ENCODE results near the gene INTS11. TPM values are rescaled to one million over a fixed set of nuclear protein-coding genes. Genes with fewer than 3 reads are reported as not detected.

INTS11 gene
- total and polyA plus RNA-seq, 4 experiments from 2014 or later = 68.3 to 173 (median 117) TPM

GRCh38 chr1:1270813-1271212, 53.6 kb downstream of the INTS11 start:
- DNase-seq = peak in 1 of 5 donors; percentile 21
- Mint-ChIP-seq H3K27me3 (no peaks in the 10 kb centered on the region), H3K36me3 (peaks cover 9 to 35% of the 10 kb centered on the region in 2 donors), H3K4me3 (peak overlapping the region; percentile 69 to 86 (median 77)), H3K27ac (peak overlapping the region; percentile 58 to 91 (median 83)), H3K4me1 (peaks cover 25 to 49% (median 33%) of the 10 kb centered on the region in 4 donors), H3K9me3 (no peaks in the 10 kb centered on the region)
- no peaks in the 10 kb centered on the region for H3K36me3 ChIP-seq (ENCODE audit: insufficient read depth, low read length)
- H3K27ac ChIP-seq (ENCODE audit: low read depth, low read length) = no peak overlapping the region
- no peaks in the 10 kb centered on the region for H3K9me3 ChIP-seq (ENCODE audit: control insufficient read depth in 1 of 2, low read length in 2 of 2)
- no peaks in the 10 kb centered on the region for H3K27me3 ChIP-seq (ENCODE audit: insufficient read depth, low read length)
- POLR2A ChIA-PET (ENCODE audit: partially characterized antibody) = interaction anchor here (0.8 kb wide), 1 partner anchor 14 kb away, joined by 3 read pairs; no protein-coding TSS in a partner anchor
- CTCF ChIA-PET (ENCODE audit: partially characterized antibody) = interaction anchor here (2.4 kb wide), 1 partner anchor 149 kb away, joined by 9 read pairs; no protein-coding TSS in a partner anchor
- H3K4me3 ChIP-seq (ENCODE audit: low read length in 2 of 2) = no peak overlapping the region
- peaks cover 43% of the 10 kb centered on the region for H3K4me1 ChIP-seq (ENCODE audit: insufficient read depth, low read length)
- intact Hi-C loops (cut with micrococcal nuclease) = no loop called here

- Histone ChIP-seq H3K4me1 (ENCODE audit: insufficient read depth, low read length) (peaks cover 37% of the 10 kb centered on the region), H3K36me3 (ENCODE audit: insufficient read depth, low read length) (peaks cover 2% of the 10 kb centered on the region), H3K27me3 (ENCODE audit: insufficient read depth, low read length) (no peaks in the 10 kb centered on the region), H3K4me3 (ENCODE audit: low read length in 2 of 2) (no peak overlapping the region), H3K9me3 (ENCODE audit: control insufficient read depth in 1 of 2, low read length in 2 of 2) (no peaks in the 10 kb centered on the region), H3K27ac (ENCODE audit: low read depth, low read length) (no peak overlapping the region)
- Mint-ChIP-seq H3K4me3 (no peak overlapping the region), H3K9me3 (no peaks in the 10 kb centered on the region), H3K27me3 (no peaks in the 10 kb centered on the region), H3K36me3 (peaks cover 17 to 44% of the 10 kb centered on the region in 2 donors), H3K4me1 (peaks cover 27 to 53% (median 37%) of the 10 kb centered on the region in 4 donors), H3K27ac (no peak overlapping the region)
- intact Hi-C loops (cut with micrococcal nuclease) = no loop called here
- POLR2A ChIA-PET (ENCODE audit: partially characterized antibody) = no interaction called here
- no peak for DNase-seq
- CTCF ChIA-PET (ENCODE audit: partially characterized antibody) = no interaction called here
Observed at GRCh38 chr1:1268284-1268682, 56.2 kb downstream of the INTS11 start.

GRCh38 chr1:1267488-1268283, 56.8 kb downstream of the INTS11 start:
- Mint-ChIP-seq H3K27me3 (no peaks in the 10 kb centered on the region), H3K27ac (no peak overlapping the region), H3K36me3 (peaks cover 23 to 45% of the 10 kb centered on the region in 2 donors), H3K4me3 (no peak overlapping the region), H3K9me3 (no peaks in the 10 kb centered on the region), H3K4me1 (peaks cover 25 to 51% (median 34%) of the 10 kb centered on the region in 4 donors)
- ChIA-PET CTCF (ENCODE audit: partially characterized antibody) (no interaction called here), POLR2A (ENCODE audit: partially characterized antibody) (no interaction called here)
- Histone ChIP-seq H3K4me3 (ENCODE audit: low read length in 2 of 2) (no peak overlapping the region), H3K27me3 (ENCODE audit: insufficient read depth, low read length) (no peaks in the 10 kb centered on the region), H3K4me1 (ENCODE audit: insufficient read depth, low read length) (peaks cover 34% of the 10 kb centered on the region), H3K27ac (ENCODE audit: low read depth, low read length) (no peak overlapping the region), H3K36me3 (ENCODE audit: insufficient read depth, low read length) (peaks cover 8% of the 10 kb centered on the region), H3K9me3 (ENCODE audit: control insufficient read depth in 1 of 2, low read length in 2 of 2) (no peaks in the 10 kb centered on the region)
- intact Hi-C loops (cut with micrococcal nuclease) = no loop called here
- no peak for DNase-seq

- H3K27me3 ChIP-seq (ENCODE audit: insufficient read depth, low read length) = no peaks in the 10 kb centered on the region
- H3K27ac ChIP-seq (ENCODE audit: low read depth, low read length) = no peak overlapping the region
- peaks cover 33% of the 10 kb centered on the region for H3K36me3 ChIP-seq (ENCODE audit: insufficient read depth, low read length)
- H3K9me3 ChIP-seq (ENCODE audit: control insufficient read depth in 1 of 2, low read length in 2 of 2) = no peaks in the 10 kb centered on the region
- Mint-ChIP-seq H3K9me3 (peaks cover 0 to 1% (median 0%) of the 10 kb centered on the region in 8 donors), H3K36me3 (peaks cover 34 to 46% of the 10 kb centered on the region in 2 donors), H3K27me3 (no peaks in the 10 kb centered on the region), H3K27ac (no peak overlapping the region), H3K4me3 (no peak overlapping the region), H3K4me1 (peaks cover 18 to 43% (median 20%) of the 10 kb centered on the region in 4 donors)
- intact Hi-C loops (cut with micrococcal nuclease) = no loop called here
- ChIA-PET POLR2A (ENCODE audit: partially characterized antibody) (no interaction called here), CTCF (ENCODE audit: partially characterized antibody) (interaction anchor here (1.2 kb wide), 1 partner anchor 142 kb away, joined by 3 read pairs; no protein-coding TSS in a partner anchor)
- no peak overlapping the region for H3K4me3 ChIP-seq (ENCODE audit: low read length in 2 of 2)
- H3K4me1 ChIP-seq (ENCODE audit: insufficient read depth, low read length) = peaks cover 17% of the 10 kb centered on the region
- DNase-seq = peak in 2 of 5 donors; percentile 21 to 39
Observed at GRCh38 chr1:1264868-1265272, 59.6 kb downstream of the INTS11 start.

- Histone ChIP-seq H3K27me3 (ENCODE audit: insufficient read depth, low read length) (no peaks in the 10 kb centered on the region), H3K4me3 (ENCODE audit: low read length in 2 of 2) (no peak overlapping the region), H3K4me1 (ENCODE audit: insufficient read depth, low read length) (peaks cover 11% of the 10 kb centered on the region), H3K36me3 (ENCODE audit: insufficient read depth, low read length) (peaks cover 35% of the 10 kb centered on the region), H3K9me3 (ENCODE audit: control insufficient read depth in 1 of 2, low read length in 2 of 2) (no peaks in the 10 kb centered on the region), H3K27ac (ENCODE audit: low read depth, low read length) (no peak overlapping the region)
- H3K4me1 Mint-ChIP-seq = peaks cover 16 to 45% (median 18%) of the 10 kb centered on the region in 4 donors
- peaks cover 36 to 49% of the 10 kb centered on the region in 2 donors for H3K36me3 Mint-ChIP-seq
- H3K4me3 Mint-ChIP-seq = no peak overlapping the region
- intact Hi-C loops (cut with micrococcal nuclease) = no loop called here
- H3K9me3 Mint-ChIP-seq = peaks cover 0 to 4% (median 0%) of the 10 kb centered on the region in 8 donors
- ChIA-PET CTCF (ENCODE audit: partially characterized antibody) (interaction anchor here (1.2 kb wide), 1 partner anchor 141 kb away, joined by 3 read pairs; no protein-coding TSS in a partner anchor), POLR2A (ENCODE audit: partially characterized antibody) (no interaction called here)
- no peak overlapping the region for H3K27ac Mint-ChIP-seq
- no peaks in the 10 kb centered on the region for H3K27me3 Mint-ChIP-seq
- no peak for DNase-seq
Observed at GRCh38 chr1:1264026-1264425, 60.4 kb downstream of the INTS11 start.

GRCh38 chr1:1262758-1263157, 61.7 kb downstream of the INTS11 start:
- Histone ChIP-seq H3K27ac (ENCODE audit: low read depth, low read length) (no peak overlapping the region), H3K27me3 (ENCODE audit: insufficient read depth, low read length) (no peaks in the 10 kb centered on the region), H3K9me3 (ENCODE audit: control insufficient read depth in 1 of 2, low read length in 2 of 2) (no peaks in the 10 kb centered on the region), H3K4me1 (ENCODE audit: insufficient read depth, low read length) (peaks cover 11% of the 10 kb centered on the region), H3K4me3 (ENCODE audit: low read length in 2 of 2) (no peak overlapping the region), H3K36me3 (ENCODE audit: insufficient read depth, low read length) (peaks cover 35% of the 10 kb centered on the region)
- intact Hi-C loops (cut with micrococcal nuclease) = no loop called here
- DNase-seq = no peak
- H3K36me3 Mint-ChIP-seq = peaks cover 37 to 50% of the 10 kb centered on the region in 2 donors
- peak overlapping the region in 3 of 7 donors; percentile 53 to 68 (median 60) for H3K27ac Mint-ChIP-seq
- H3K27me3 Mint-ChIP-seq = no peaks in the 10 kb centered on the region
- POLR2A ChIA-PET (ENCODE audit: partially characterized antibody) = no interaction called here
- CTCF ChIA-PET (ENCODE audit: partially characterized antibody) = interaction anchor here (1.1 kb wide), 1 partner anchor 140 kb away, joined by 4 read pairs; no protein-coding TSS in a partner anchor
- H3K4me3 Mint-ChIP-seq = no peak overlapping the region
- H3K9me3 Mint-ChIP-seq = peaks cover 0 to 4% (median 0%) of the 10 kb centered on the region in 8 donors
- peaks cover 13 to 38% (median 20%) of the 10 kb centered on the region in 4 donors for H3K4me1 Mint-ChIP-seq

GRCh38 chr1:1262071-1262470, 62.4 kb downstream of the INTS11 start:
- H3K27me3 Mint-ChIP-seq = no peaks in the 10 kb centered on the region
- Histone ChIP-seq H3K36me3 (ENCODE audit: insufficient read depth, low read length) (peaks cover 35% of the 10 kb centered on the region), H3K4me3 (ENCODE audit: low read length in 2 of 2) (no peak overlapping the region), H3K27me3 (ENCODE audit: insufficient read depth, low read length) (no peaks in the 10 kb centered on the region), H3K9me3 (ENCODE audit: control insufficient read depth in 1 of 2, low read length in 2 of 2) (no peaks in the 10 kb centered on the region), H3K4me1 (ENCODE audit: insufficient read depth, low read length) (peaks cover 11% of the 10 kb centered on the region), H3K27ac (ENCODE audit: low read depth, low read length) (no peak overlapping the region)
- peaks cover 0 to 4% (median 0%) of the 10 kb centered on the region in 8 donors for H3K9me3 Mint-ChIP-seq
- CTCF ChIA-PET (ENCODE audit: partially characterized antibody) = interaction anchor here (1.1 kb wide), 1 partner anchor 139 kb away, joined by 4 read pairs; no protein-coding TSS in a partner anchor
- no peak for DNase-seq
- peaks cover 13 to 38% (median 20%) of the 10 kb centered on the region in 4 donors for H3K4me1 Mint-ChIP-seq
- peaks cover 39 to 48% of the 10 kb centered on the region in 2 donors for H3K36me3 Mint-ChIP-seq
- POLR2A ChIA-PET (ENCODE audit: partially characterized antibody) = no interaction called here
- peak overlapping the region in 1 of 7 donors; percentile 87 for H3K27ac Mint-ChIP-seq
- intact Hi-C loops (cut with micrococcal nuclease) = no loop called here
- peak overlapping the region in 1 of 8 donors; percentile 57 for H3K4me3 Mint-ChIP-seq
